Small intestine (tissue), 7 donors: Measurements from ENCODE around the gene BCAS3. TPM values are rescaled to one million over a fixed set of nuclear protein-coding genes. Genes with fewer than 3 reads are reported as not detected.

Experiments used
- DNase-seq, 2 donors: peaks; one replicate each; pipeline versions ENCODE4 v3.0.0 to v3.0.0-alpha.2; 2013
- FAIRE-seq: peaks from 2 replicates; lab custom pipeline; 2012; peaks lifted over from hg19 to GRCh38; lab: Jason Lieb, UNC
- H3K27ac ChIP-seq, 3 donors: one replicate each; pipeline ENCODE4 v1.5.1; 2013; ENCODE audit warnings: low read length in 2 of 3, mild to moderate bottlenecking in 2 of 3, control low read depth in 1 of 3, inconsistent platforms in 1 of 3, low read depth in 1 of 3, moderate library complexity in 1 of 3
- H3K27me3 ChIP-seq, 3 donors: one replicate each; pipeline ENCODE4 v1.6.1; 2013; ENCODE audit warnings: low read length in 3 of 3, inconsistent platforms in 1 of 3; ENCODE audit not compliant: control insufficient read depth in 3 of 3, insufficient read depth in 3 of 3
- H3K36me3 ChIP-seq, 3 donors: one replicate each; pipeline ENCODE4 v1.6.1; 2013; ENCODE audit warnings: low read length in 3 of 3, inconsistent platforms in 1 of 3, low read depth in 1 of 3, mild to moderate bottlenecking in 1 of 3, moderate library complexity in 1 of 3; ENCODE audit not compliant: control insufficient read depth in 3 of 3, insufficient read depth in 2 of 3
- H3K4me1 ChIP-seq, 3 donors: one replicate each; pipeline ENCODE4 v1.6.1; 2013; ENCODE audit warnings: low read length in 2 of 3, inconsistent platforms in 1 of 3, low read depth in 1 of 3, mild to moderate bottlenecking in 1 of 3, moderate library complexity in 1 of 3; ENCODE audit not compliant: control insufficient read depth in 3 of 3, insufficient read depth in 2 of 3
- H3K4me3 ChIP-seq, 3 donors: one replicate each; pipeline ENCODE4 v1.5.1; 2013; ENCODE audit warnings: low read length in 3 of 3, control low read depth in 1 of 3, inconsistent platforms in 1 of 3, low read depth in 1 of 3, mild to moderate bottlenecking in 1 of 3, moderate library complexity in 1 of 3
- H3K9me3 ChIP-seq, 2 donors: one replicate each; pipeline ENCODE4 v1.6.1; 2013; ENCODE audit warnings: low read depth in 1 of 2, low read length in 1 of 2; ENCODE audit not compliant: control insufficient read depth in 2 of 2, insufficient read depth in 1 of 2
- WGBS, 3 donors: extraction: QIAGEN DNeasy Blood & Tissue Kit; methylation state at CpG; one replicate each; pipeline ENCODE4 v1.1.7; 2013; 5-methylcytosine and 5-hydroxymethylcytosine counted together
- polyA plus RNA-seq, 4 donors: library from polyadenylated mRNA; stranded (reverse) in 3 of 4; unstranded in 1 of 4; fragments of 200-250 nt in 3 of 4; fragments of 120-200 nt in 1 of 4; gene quantifications; one replicate each; pipeline versions ENCODE4 v1.2.1 to v1.2.3, GENCODE V29; 2013
- donor health status: healthy with polysubstance abuse.
- donor health status: control.
- donor health status: control.
- donor health status: Bipolar disorder and iron deficiency.
- donor health status: healthy.

BCAS3 gene
- polyA plus RNA-seq, 4 donors = 4.4 to 10.5 (median 4.8) TPM

DNA sequence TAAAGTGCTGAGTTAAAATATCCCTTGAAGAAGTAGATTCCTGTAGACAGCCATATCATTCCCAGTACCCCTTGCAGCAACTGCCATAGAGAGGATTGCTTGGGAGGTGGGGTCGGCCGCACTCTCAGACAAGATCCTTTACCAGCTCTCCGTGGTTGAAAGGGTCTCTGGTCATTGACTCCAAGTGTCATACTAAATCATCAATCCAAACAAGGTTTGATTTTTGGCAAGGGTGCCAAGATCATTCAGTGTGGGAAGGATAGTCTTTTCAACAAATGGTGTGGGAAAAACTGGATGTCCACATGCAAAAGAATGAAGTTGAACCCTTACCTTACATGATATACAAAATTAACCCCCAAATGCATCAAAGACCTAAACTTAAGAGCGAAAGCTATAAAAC is 743.8 kb downstream of the BCAS3 start:
- WGBS, 3 donors = 76 to 89% (median 83%) methylated on average over 4 of the region's 4 CpGs
- Histone ChIP-seq H3K4me1 (peaks cover 0 to 6% (median 0%) of the 10 kb centered on the region in 3 donors), H3K36me3 (no peaks in the 10 kb centered on the region), H3K27me3 (peaks cover 6 to 21% (median 10%) of the 10 kb centered on the region in 3 donors), H3K27ac (no peak overlapping the region), H3K4me3 (no peak overlapping the region), H3K9me3 (no peaks in the 10 kb centered on the region)
- no peak for FAIRE-seq
- no peak for DNase-seq

DNA sequence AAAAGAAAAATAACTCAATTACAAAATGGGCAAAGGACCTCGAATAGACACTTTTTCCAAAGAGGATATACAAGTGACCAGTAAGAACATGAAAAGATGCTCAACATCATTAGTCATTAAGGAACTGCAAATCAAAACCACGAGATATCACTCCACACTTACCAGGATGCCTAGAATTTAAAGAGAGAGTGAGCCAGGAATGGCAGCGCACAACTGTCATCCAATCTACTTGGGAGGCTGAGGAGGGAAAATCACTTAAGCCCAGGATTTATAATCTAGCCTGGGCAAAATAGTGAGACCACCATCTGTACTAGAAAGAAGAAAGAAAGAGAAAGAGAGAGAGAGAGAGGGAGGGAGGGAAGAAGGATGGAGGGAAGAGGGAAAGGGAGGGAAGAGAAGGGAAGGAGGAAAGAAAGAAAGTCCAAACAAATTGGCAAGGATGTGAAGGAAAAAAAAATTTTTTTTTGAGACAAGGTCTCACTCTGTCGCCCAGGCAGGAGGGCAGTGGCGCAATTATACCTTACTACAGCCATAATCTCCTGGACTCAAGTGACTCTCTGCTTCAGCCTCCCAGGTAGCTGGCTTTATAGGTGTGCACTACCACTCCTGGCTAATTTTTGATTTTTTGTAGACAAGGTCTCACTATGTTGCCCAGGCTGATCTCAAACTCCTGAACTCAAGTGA is 744.6 kb downstream of the BCAS3 start:
- Histone ChIP-seq H3K9me3 (no peaks in the 10 kb centered on the region), H3K4me3 (no peak overlapping the region), H3K27me3 (peaks cover 4 to 20% (median 10%) of the 10 kb centered on the region in 3 donors), H3K4me1 (no peaks in the 10 kb centered on the region), H3K27ac (no peak overlapping the region), H3K36me3 (no peaks in the 10 kb centered on the region)
- 59 to 74% (median 65%) methylated on average over 5 of the region's 5 CpGs for WGBS, 3 donors
- no peak for FAIRE-seq
- no peak for DNase-seq

DNA sequence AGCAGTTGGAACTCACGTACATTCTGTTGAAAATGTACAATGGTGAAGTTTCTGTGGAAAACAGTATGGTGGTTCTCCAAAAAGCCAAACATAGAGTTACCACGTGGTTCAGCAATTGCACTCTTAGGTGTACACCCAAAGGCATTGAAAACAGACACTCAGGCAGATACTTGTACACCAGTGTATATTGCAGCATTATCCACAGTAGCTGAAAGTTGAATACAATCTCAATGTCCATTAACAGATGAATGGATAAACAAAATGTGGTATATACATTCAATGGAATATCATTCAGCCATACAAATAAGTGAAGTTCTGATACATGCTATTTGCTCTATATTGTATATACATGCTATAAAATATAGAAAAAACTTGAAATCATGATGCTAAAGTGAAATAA is 745.2 kb downstream of the BCAS3 start:
- H3K36me3 ChIP-seq = no peaks in the 10 kb centered on the region
- DNase-seq (no peak), FAIRE-seq (no peak)
- H3K27me3 ChIP-seq = peaks cover 4 to 20% (median 12%) of the 10 kb centered on the region in 3 donors
- no peaks in the 10 kb centered on the region for H3K9me3 ChIP-seq
- no peak overlapping the region for H3K27ac ChIP-seq
- H3K4me3 ChIP-seq = no peak overlapping the region
- no peaks in the 10 kb centered on the region for H3K4me1 ChIP-seq
- WGBS, 3 donors = 32 to 51% (median 45%) methylated on average over 2 of the region's 2 CpGs

DNA sequence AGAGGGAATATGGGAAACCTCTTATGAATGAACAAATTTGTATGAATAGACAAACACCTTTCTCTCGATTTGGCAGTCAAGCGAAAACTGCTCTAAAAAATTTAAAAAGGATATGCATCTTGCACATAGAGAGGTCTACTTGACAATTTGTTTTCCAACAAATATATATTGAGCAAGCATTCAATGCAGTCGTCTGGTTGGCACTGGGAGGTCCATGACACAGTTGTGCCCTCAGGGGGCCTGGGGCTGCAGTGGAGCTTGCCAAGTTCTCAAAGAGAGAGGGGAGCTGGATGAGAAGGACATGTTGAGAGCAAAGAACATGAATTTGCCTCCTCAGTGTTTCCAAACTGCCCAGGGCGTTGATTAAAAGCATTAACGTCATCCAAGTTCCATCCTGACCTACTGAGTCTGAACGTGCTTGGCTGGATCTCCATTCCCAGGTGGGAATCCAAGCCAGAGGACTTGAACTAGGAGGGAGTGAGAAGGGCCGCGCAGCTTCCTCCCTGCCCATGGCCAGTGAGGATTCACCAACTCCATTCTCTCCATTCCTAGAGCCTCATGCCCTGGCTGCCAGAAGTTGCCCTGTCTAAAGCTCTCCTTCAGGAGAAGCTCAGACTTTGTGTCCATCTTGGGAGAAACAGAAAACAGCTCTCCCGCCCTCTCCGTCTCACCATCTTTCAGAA is 746.5 kb downstream of the BCAS3 start:
- Histone ChIP-seq H3K36me3 (no peaks in the 10 kb centered on the region), H3K4me1 (no peaks in the 10 kb centered on the region), H3K27ac (no peak overlapping the region), H3K9me3 (no peaks in the 10 kb centered on the region), H3K27me3 (peaks cover 4 to 18% (median 12%) of the 10 kb centered on the region in 3 donors), H3K4me3 (no peak overlapping the region)
- WGBS, 3 donors = 84 to 91% (median 89%) methylated on average over 10 of the region's 10 CpGs
- DNase-seq = no peak
- no peak for FAIRE-seq

DNA sequence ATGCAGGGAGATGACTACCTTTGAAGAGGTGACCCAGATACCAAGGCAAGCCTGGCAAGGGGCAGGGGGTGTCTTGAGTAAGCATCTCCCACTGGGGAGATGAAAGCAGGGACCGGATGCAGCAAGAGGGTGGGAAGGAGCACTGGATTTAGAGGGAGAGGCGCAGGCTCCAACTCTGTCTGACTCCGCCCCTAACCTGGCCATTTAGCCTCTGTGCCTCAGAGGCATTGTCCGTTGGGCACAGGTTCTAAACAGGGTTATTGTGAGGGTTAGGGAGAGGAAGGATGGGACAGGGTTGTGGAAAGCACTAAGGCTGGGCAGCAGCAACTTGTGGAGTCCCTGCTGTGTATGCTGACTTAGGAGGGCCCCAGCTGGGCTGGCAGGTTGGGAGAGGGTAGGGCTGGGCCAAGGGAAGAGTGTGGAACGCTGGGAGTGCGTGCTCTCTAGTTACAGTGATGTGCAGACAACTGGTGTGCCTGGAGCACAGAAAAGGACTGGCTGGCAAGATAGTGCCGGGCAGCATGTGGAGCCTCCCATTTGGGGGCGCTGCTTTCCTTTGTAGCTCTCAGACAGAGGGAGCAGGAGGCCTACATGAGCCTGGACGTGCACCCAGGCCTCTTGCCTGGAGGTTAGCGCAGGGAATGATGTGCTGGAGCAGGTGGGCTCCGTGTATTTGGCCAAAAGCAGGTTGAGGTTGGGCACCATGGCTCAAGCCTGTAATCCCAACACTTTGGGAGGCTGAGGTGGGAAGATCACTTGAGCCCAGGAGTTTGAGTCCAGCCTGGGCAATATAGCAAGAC is 748.2 kb downstream of the BCAS3 start:
- H3K36me3 ChIP-seq = no peaks in the 10 kb centered on the region
- H3K9me3 ChIP-seq = no peaks in the 10 kb centered on the region
- H3K27ac ChIP-seq = no peak overlapping the region
- no peak overlapping the region for H3K4me3 ChIP-seq
- peaks cover 4 to 10% (median 10%) of the 10 kb centered on the region in 3 donors for H3K27me3 ChIP-seq
- FAIRE-seq (no peak), DNase-seq (peak in 1 of 2 donors; percentile 51)
- 57 to 69% (median 66%) methylated on average over 11 of the region's 11 CpGs for WGBS, 3 donors
- H3K4me1 ChIP-seq = no peaks in the 10 kb centered on the region

DNA sequence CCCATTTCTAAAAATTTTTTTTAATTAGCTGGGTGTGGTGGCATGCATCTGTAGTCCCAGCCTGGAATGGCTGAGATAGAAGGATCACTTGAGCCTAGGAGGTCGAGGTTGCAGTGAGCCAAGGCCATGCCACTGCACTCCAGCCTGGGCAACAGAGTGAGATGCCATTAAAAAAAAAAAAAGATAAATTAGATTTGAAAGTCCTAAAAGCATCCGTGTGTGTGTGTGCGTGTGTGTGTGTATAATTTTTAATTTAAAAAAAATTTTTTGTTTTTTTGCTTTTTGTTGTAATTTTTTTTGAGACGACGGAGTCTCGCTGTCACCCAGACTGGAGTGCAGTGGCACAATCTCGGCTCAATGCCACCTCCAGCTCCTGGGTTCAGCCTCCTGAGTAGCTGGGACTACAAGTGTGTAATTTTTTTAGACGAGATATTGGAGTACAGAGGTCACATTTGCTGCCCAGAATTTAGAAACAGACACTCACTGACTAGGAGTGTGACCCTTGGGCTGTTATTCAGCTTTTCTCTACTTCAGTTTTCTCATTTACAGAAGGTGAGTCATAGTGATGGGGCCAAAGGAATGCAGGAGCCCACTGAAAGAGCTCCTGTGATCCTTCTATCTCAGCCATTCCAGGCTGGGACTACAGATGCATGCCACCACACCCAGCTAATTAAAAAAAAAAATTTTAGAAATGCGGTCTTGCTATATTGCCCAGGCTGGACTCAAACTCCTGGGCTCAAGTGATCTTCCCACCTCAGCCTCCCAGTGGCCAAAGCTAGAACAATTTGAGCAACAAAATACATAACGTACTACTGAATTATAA is 749.0 kb downstream of the BCAS3 start:
- WGBS, 3 donors = 37 to 74% (median 43%) methylated on average over 10 of the region's 10 CpGs
- H3K27me3 ChIP-seq = peaks cover 2 to 10% (median 4%) of the 10 kb centered on the region in 3 donors
- no peak overlapping the region for H3K4me3 ChIP-seq
- no peaks in the 10 kb centered on the region for H3K9me3 ChIP-seq
- H3K27ac ChIP-seq = no peak overlapping the region
- H3K4me1 ChIP-seq = no peaks in the 10 kb centered on the region
- DNase-seq = peak in 1 of 2 donors; percentile 63
- H3K36me3 ChIP-seq = no peaks in the 10 kb centered on the region
- no peak for FAIRE-seq

DNA sequence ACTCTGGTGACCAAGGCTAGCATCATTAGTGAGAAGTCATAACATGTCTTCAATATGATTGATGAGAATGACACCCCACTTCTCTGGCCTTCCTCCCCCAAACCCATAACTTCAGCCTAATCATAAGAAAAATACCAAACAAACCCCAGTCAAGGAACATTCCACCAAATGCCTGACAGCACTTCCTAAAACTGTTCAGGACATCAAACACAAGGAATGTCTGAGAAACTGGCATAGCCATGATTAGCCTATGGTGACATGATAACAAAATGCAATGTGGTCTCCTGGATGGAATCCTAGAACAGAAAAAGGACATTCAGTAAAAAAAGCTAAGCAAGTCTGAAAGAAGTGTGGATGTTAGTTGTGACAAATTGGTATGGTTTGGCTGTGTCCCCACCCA is 749.9 kb downstream of the BCAS3 start:
- H3K9me3 ChIP-seq = no peaks in the 10 kb centered on the region
- H3K4me1 ChIP-seq = no peaks in the 10 kb centered on the region
- H3K4me3 ChIP-seq = no peak overlapping the region
- H3K36me3 ChIP-seq = no peaks in the 10 kb centered on the region
- peaks cover 2 to 10% (median 4%) of the 10 kb centered on the region in 3 donors for H3K27me3 ChIP-seq
- H3K27ac ChIP-seq = no peak overlapping the region
- FAIRE-seq = no peak
- no peak for DNase-seq

DNA sequence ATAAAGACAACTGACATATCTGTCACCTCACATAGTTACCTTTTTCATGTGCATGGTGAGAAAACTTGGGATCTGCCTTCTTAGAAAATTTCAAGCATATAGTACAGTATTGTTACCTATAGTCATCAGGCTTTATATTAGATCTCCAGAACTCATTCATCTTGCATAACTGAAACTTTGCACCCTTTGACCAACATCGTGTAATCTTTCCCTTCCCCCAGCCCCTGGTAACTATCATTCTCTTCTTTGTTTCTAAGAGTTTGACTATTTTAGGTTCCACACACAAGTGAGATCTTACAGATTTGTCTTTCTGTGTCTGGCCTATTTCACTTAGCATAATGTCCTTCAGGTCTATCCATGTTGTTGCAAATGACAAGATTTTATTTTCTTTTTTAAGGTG is 751.6 kb downstream of the BCAS3 start:
- Histone ChIP-seq H3K36me3 (no peaks in the 10 kb centered on the region), H3K27ac (no peak overlapping the region), H3K27me3 (peaks cover 0 to 9% (median 4%) of the 10 kb centered on the region in 3 donors), H3K4me3 (no peak overlapping the region), H3K4me1 (no peaks in the 10 kb centered on the region), H3K9me3 (no peaks in the 10 kb centered on the region)
- FAIRE-seq (no peak), DNase-seq (peak in 1 of 2 donors; percentile 46)
- WGBS, 3 donors = 5 to 41% (median 30%) methylated on average over 1 of the region's 1 CpG
